ENCODE results near the gene STK17A. TPM values are rescaled to one million over a fixed set of nuclear protein-coding genes. Genes with fewer than 3 reads are reported as not detected.
A peak's percentile ranks its signal among the peaks of the same experiment; 100 is the strongest.

Gene STK17A
- total and polyA plus RNA-seq, 4 experiments from 2014 or later, result 118 to 168 (median 129) TPM

DNA sequence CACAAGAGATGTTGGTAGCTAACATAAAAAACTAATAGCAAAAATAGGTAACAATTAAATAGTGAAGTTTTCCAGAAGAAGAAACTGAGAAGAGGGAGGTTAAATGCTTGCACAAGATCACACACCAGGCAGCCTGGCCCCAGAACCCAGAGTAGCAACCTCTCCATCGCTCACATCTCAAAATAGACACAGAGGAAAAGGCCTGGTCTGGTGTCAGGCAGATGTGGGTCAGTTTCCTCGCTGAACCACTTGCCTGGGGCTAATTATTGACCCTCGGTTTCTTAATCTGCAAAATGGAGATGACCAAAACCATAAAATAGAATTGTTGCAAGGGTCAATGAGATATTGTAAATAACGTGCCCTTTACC lies 44.5 kb upstream of the STK17A start:
- no peak overlapping the region for H3K4me3 Mint-ChIP-seq
- H3K27ac Mint-ChIP-seq, result no peak overlapping the region
- no peaks in the 10 kb centered on the region for H3K4me1 Mint-ChIP-seq
- intact Hi-C loops (cut with micrococcal nuclease), result no loop called here
- Histone ChIP-seq H3K9me3 (ENCODE audit: control insufficient read depth in 1 of 2, low read length in 2 of 2) (no peaks in the 10 kb centered on the region), H3K27me3 (ENCODE audit: insufficient read depth, low read length) (no peaks in the 10 kb centered on the region), H3K27ac (ENCODE audit: low read depth, low read length) (no peak overlapping the region), H3K36me3 (ENCODE audit: insufficient read depth, low read length) (no peaks in the 10 kb centered on the region), H3K4me3 (ENCODE audit: low read length in 2 of 2) (no peak overlapping the region), H3K4me1 (ENCODE audit: insufficient read depth, low read length) (no peaks in the 10 kb centered on the region)
- ChIA-PET POLR2A (ENCODE audit: partially characterized antibody) (no interaction called here), CTCF (ENCODE audit: partially characterized antibody) (no interaction called here)
- H3K36me3 Mint-ChIP-seq, result no peaks in the 10 kb centered on the region
- no peak for DNase-seq
- peaks cover 5 to 8% of the 10 kb centered on the region in 2 donors for H3K27me3 Mint-ChIP-seq
- H3K9me3 Mint-ChIP-seq, result peaks cover 0 to under 1% (median 0%) of the 10 kb centered on the region in 8 donors

DNA sequence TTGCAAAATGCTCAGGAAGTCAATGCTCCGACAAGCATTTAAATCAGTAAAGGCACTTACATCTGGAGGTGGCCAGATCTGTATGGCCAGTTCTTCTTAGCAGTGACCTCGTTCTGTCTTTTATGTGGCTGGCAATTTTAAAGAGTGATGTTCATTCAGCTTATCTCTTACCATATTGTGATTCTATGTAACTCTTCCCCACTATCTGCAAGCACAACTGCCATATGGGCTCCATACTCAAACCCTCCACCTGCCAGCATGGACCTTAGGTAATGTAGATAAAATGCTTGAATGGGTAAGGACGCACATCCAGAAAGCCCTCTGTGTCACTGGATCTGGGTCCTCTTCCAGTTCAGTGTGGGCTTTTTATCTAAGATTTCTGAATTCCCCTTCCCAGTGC lies 42.4 kb upstream of the STK17A start:
- intact Hi-C loops (cut with micrococcal nuclease), result no loop called here
- no peak overlapping the region for H3K4me3 ChIP-seq (ENCODE audit: low read length in 2 of 2)
- Mint-ChIP-seq H3K4me1 (no peaks in the 10 kb centered on the region), H3K4me3 (no peak overlapping the region), H3K27me3 (peaks cover 6 to 16% of the 10 kb centered on the region in 2 donors), H3K9me3 (peaks cover 0 to 2% (median 0%) of the 10 kb centered on the region in 8 donors), H3K36me3 (no peaks in the 10 kb centered on the region), H3K27ac (no peak overlapping the region)
- H3K9me3 ChIP-seq (ENCODE audit: control insufficient read depth in 1 of 2, low read length in 2 of 2), result no peaks in the 10 kb centered on the region
- ChIA-PET POLR2A (ENCODE audit: partially characterized antibody) (no interaction called here), CTCF (ENCODE audit: partially characterized antibody) (no interaction called here)
- no peaks in the 10 kb centered on the region for H3K4me1 ChIP-seq (ENCODE audit: insufficient read depth, low read length)
- H3K36me3 ChIP-seq (ENCODE audit: insufficient read depth, low read length), result no peaks in the 10 kb centered on the region
- H3K27ac ChIP-seq (ENCODE audit: low read depth, low read length), result no peak overlapping the region
- DNase-seq, result no peak
- no peaks in the 10 kb centered on the region for H3K27me3 ChIP-seq (ENCODE audit: insufficient read depth, low read length)

DNA sequence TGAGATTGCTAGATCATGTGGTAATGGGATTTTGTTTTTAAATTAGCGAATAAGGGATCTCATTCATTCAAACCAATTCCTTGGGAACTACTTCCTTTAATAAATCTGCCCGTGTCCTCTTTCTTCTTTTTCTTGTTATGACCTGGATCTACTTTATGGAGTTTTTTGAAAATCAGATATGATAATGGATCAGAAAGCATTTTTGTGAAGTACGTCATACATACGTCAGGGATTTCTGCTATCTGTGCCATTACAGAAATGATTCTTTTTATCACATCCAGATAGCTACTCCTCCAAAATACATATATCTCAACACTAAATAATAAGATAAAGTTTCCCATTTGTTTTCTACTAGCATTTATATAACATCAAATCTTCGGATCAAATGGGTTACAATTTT lies 40.2 kb upstream of the STK17A start:
- no peak overlapping the region for H3K27ac Mint-ChIP-seq
- Histone ChIP-seq H3K27ac (ENCODE audit: low read depth, low read length) (no peak overlapping the region), H3K36me3 (ENCODE audit: insufficient read depth, low read length) (no peaks in the 10 kb centered on the region), H3K9me3 (ENCODE audit: control insufficient read depth in 1 of 2, low read length in 2 of 2) (no peaks in the 10 kb centered on the region), H3K4me1 (ENCODE audit: insufficient read depth, low read length) (no peaks in the 10 kb centered on the region), H3K4me3 (ENCODE audit: low read length in 2 of 2) (no peak overlapping the region), H3K27me3 (ENCODE audit: insufficient read depth, low read length) (no peaks in the 10 kb centered on the region)
- no peak for DNase-seq
- H3K36me3 Mint-ChIP-seq, result no peaks in the 10 kb centered on the region
- peaks cover 0 to 10% (median 5%) of the 10 kb centered on the region in 8 donors for H3K9me3 Mint-ChIP-seq
- intact Hi-C loops (cut with micrococcal nuclease), result no loop called here
- peaks cover 14 to 19% of the 10 kb centered on the region in 2 donors for H3K27me3 Mint-ChIP-seq
- ChIA-PET CTCF (ENCODE audit: partially characterized antibody) (interaction anchor here (0.6 kb wide), 1 partner anchor 22 kb away, joined by 3 read pairs; no protein-coding TSS in a partner anchor), POLR2A (ENCODE audit: partially characterized antibody) (no interaction called here)
- H3K4me3 Mint-ChIP-seq, result no peak overlapping the region
- no peaks in the 10 kb centered on the region for H3K4me1 Mint-ChIP-seq

DNA sequence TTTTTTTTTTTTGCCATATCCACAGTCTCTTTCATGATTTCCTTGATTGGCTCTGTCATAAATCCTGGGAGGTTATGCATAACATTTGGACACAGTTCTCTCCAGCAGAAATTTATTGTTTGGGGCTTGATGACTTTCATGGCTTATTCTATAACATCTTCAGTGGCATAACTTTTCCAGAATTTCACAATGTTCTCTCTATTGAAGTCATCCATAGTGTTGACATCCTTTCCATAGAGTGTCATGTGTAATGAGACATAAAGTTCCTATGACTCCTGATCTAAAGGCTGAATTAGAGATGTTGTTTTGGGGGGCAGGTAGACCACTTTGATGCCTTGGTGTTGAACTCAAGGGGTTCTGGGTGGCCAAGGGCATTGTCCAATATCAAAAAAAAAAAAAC lies 36.7 kb upstream of the STK17A start:
- DNase-seq, result no peak
- Histone ChIP-seq H3K36me3 (ENCODE audit: insufficient read depth, low read length) (no peaks in the 10 kb centered on the region), H3K4me3 (ENCODE audit: low read length in 2 of 2) (no peak overlapping the region), H3K4me1 (ENCODE audit: insufficient read depth, low read length) (no peaks in the 10 kb centered on the region), H3K27ac (ENCODE audit: low read depth, low read length) (no peak overlapping the region), H3K9me3 (ENCODE audit: control insufficient read depth in 1 of 2, low read length in 2 of 2) (no peaks in the 10 kb centered on the region), H3K27me3 (ENCODE audit: insufficient read depth, low read length) (no peaks in the 10 kb centered on the region)
- ChIA-PET POLR2A (ENCODE audit: partially characterized antibody) (no interaction called here), CTCF (ENCODE audit: partially characterized antibody) (no interaction called here)
- no peak overlapping the region for H3K27ac Mint-ChIP-seq
- H3K4me1 Mint-ChIP-seq, result no peaks in the 10 kb centered on the region
- no peaks in the 10 kb centered on the region for H3K36me3 Mint-ChIP-seq
- peaks cover 0 to 10% (median 5%) of the 10 kb centered on the region in 8 donors for H3K9me3 Mint-ChIP-seq
- H3K27me3 Mint-ChIP-seq, result peaks cover 15 to 16% of the 10 kb centered on the region in 2 donors
- no peak overlapping the region for H3K4me3 Mint-ChIP-seq
- intact Hi-C loops (cut with micrococcal nuclease), result no loop called here

DNA sequence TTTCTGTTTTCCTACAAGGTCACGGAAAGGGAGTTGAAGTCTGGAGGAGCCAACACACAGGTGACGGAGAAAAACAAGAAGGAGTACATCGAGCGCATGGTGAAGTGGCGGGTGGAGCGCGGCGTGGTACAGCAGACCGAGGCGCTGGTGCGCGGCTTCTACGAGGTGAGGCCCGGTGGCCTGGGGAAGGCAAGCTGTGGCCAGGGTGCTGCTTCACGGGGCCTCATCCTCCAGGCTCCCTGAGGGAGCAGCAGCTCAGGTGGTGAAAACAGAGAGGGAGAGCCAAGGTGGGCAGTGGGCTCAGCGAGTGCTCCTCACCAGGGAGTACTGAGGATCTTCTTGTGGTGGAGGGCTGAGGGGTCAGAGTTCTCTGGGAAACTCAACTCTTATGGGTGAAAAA lies 32.5 kb upstream of the STK17A start:
- Histone ChIP-seq H3K4me3 (ENCODE audit: low read length in 2 of 2) (no peak overlapping the region), H3K36me3 (ENCODE audit: insufficient read depth, low read length) (no peaks in the 10 kb centered on the region), H3K4me1 (ENCODE audit: insufficient read depth, low read length) (peaks cover 26% of the 10 kb centered on the region), H3K9me3 (ENCODE audit: control insufficient read depth in 1 of 2, low read length in 2 of 2) (no peaks in the 10 kb centered on the region), H3K27me3 (ENCODE audit: insufficient read depth, low read length) (no peaks in the 10 kb centered on the region), H3K27ac (ENCODE audit: low read depth, low read length) (no peak overlapping the region)
- Mint-ChIP-seq H3K27ac (no peak overlapping the region), H3K4me1 (peaks cover 15 to 24% (median 17%) of the 10 kb centered on the region in 4 donors), H3K36me3 (no peaks in the 10 kb centered on the region), H3K4me3 (no peak overlapping the region), H3K9me3 (peaks cover 0 to 10% (median 5%) of the 10 kb centered on the region in 8 donors), H3K27me3 (peaks cover 7 to 11% of the 10 kb centered on the region in 2 donors)
- no peak for DNase-seq
- ChIA-PET CTCF (ENCODE audit: partially characterized antibody) (interaction anchor here (2.6 kb wide), 1 partner anchor 32 kb away, joined by 8 read pairs; the partner anchor contains the start of gene STK17A), POLR2A (ENCODE audit: partially characterized antibody) (no interaction called here)
- intact Hi-C loops (cut with micrococcal nuclease), result no loop called here

DNA sequence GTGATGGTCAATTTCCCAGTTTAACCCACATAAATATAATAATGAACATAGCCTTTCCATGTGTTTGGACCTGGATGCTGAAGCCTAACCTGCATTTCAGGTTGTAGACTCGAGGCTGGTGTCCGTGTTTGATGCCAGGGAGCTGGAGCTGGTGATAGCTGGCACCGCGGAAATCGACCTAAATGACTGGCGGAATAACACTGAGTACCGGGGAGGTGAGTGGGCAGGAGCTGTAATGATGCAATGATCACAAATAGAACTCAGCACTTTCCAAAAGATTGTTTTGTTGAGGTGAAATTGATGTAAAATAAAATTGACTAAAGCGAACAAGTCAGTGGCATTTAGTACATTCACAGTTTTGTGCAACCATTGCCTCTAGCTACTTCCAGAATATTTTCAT lies 30.8 kb upstream of the STK17A start:
- Mint-ChIP-seq H3K9me3 (peaks cover 0 to under 1% (median 0%) of the 10 kb centered on the region in 8 donors), H3K4me1 (peaks cover 15 to 29% (median 17%) of the 10 kb centered on the region in 4 donors), H3K27ac (no peak overlapping the region), H3K27me3 (peaks cover 3 to 6% of the 10 kb centered on the region in 2 donors), H3K36me3 (no peaks in the 10 kb centered on the region), H3K4me3 (no peak overlapping the region)
- no peaks in the 10 kb centered on the region for H3K27me3 ChIP-seq (ENCODE audit: insufficient read depth, low read length)
- no peaks in the 10 kb centered on the region for H3K36me3 ChIP-seq (ENCODE audit: insufficient read depth, low read length)
- no peak for DNase-seq
- H3K4me3 ChIP-seq (ENCODE audit: low read length in 2 of 2), result no peak overlapping the region
- intact Hi-C loops (cut with micrococcal nuclease), result no loop called here
- ChIA-PET POLR2A (ENCODE audit: partially characterized antibody) (no interaction called here), CTCF (ENCODE audit: partially characterized antibody) (interaction anchor here (2.6 kb wide), 1 partner anchor 31 kb away, joined by 8 read pairs; the partner anchor contains the start of gene STK17A)
- H3K4me1 ChIP-seq (ENCODE audit: insufficient read depth, low read length), result peaks cover 26% of the 10 kb centered on the region
- H3K9me3 ChIP-seq (ENCODE audit: control insufficient read depth in 1 of 2, low read length in 2 of 2), result no peaks in the 10 kb centered on the region
- no peak overlapping the region for H3K27ac ChIP-seq (ENCODE audit: low read depth, low read length)

DNA sequence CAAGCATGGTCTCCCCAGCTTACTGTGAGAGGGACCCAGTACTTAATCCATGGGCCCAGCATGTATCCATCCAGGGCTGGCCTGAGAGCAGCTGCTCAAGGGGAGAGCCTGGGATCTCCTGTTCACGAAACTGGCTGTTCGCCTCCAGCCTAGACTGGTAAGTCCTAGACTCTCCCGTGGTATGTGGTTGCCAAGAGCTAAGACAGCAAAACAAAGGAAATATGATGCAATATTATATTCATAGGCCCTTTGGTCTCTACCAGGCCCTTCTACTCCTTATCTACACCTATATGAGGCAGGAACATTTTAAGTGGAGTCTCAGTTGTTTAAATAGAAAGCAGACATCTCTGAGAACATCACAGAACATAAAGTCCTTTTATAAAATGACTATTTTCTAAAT lies 28.9 kb upstream of the STK17A start:
- Histone ChIP-seq H3K4me1 (ENCODE audit: insufficient read depth, low read length) (peaks cover 26% of the 10 kb centered on the region), H3K36me3 (ENCODE audit: insufficient read depth, low read length) (no peaks in the 10 kb centered on the region), H3K27ac (ENCODE audit: low read depth, low read length) (no peak overlapping the region), H3K9me3 (ENCODE audit: control insufficient read depth in 1 of 2, low read length in 2 of 2) (no peaks in the 10 kb centered on the region), H3K4me3 (ENCODE audit: low read length in 2 of 2) (no peak overlapping the region), H3K27me3 (ENCODE audit: insufficient read depth, low read length) (no peaks in the 10 kb centered on the region)
- Mint-ChIP-seq H3K4me1 (peaks cover 15 to 29% (median 17%) of the 10 kb centered on the region in 4 donors), H3K4me3 (peak overlapping the region in 6 of 8 donors; percentile 4 to 84 (median 56)), H3K9me3 (no peaks in the 10 kb centered on the region), H3K27me3 (peaks cover 7 to 8% of the 10 kb centered on the region in 2 donors), H3K27ac (peak overlapping the region in 3 of 7 donors; percentile 17 to 86 (median 72)), H3K36me3 (no peaks in the 10 kb centered on the region)
- ChIA-PET CTCF (ENCODE audit: partially characterized antibody) (interaction anchor here (0.7 to 3.1 kb wide), 2 partner anchors 28 to 146 kb away, joined by 3 to 13 read pairs; partner anchors contain the start of gene STK17A), POLR2A (ENCODE audit: partially characterized antibody) (no interaction called here)
- peak in 2 of 5 donors; percentile 6 to 35 for DNase-seq
- intact Hi-C loops (cut with micrococcal nuclease), result no loop called here
